ENCODE measurements around the gene TWNK.
A peak's percentile ranks its signal among the peaks of the same experiment; 100 is the strongest.

Gene TWNK

GRCh38 chr10:101011517-101012423, 24.4 kb downstream of the TWNK start:
- Histone ChIP-seq H3K9me3 (ENCODE audit: control extremely low read depth in 1 of 5, control insufficient read depth in 4 of 5, insufficient read depth in 2 of 5, low read depth in 1 of 5, low read length in 4 of 5) (no peaks in the 10 kb centered on the region), H3K4me3 (ENCODE audit: control insufficient read depth in 1 of 7, extremely low read depth in 1 of 7, insufficient read depth in 4 of 7, low read depth in 2 of 7, low read length in 6 of 7) (no peak overlapping the region), H3K27me3 (replicated peaks in 2 of 5; ENCODE audit: control insufficient read depth in 4 of 5, insufficient read depth in 5 of 5, low read length in 4 of 5) (peaks cover 0 to 7% (median 3%) of the 10 kb centered on the region in 5 experiments), H3K36me3 (ENCODE audit: control insufficient read depth in 4 of 4, insufficient read depth in 4 of 4, low read length in 3 of 4) (peaks cover 0 to 8% (median 3%) of the 10 kb centered on the region in 4 experiments), H3K4me1 (ENCODE audit: control extremely low read depth in 1 of 4, control insufficient read depth in 4 of 4, insufficient read depth in 4 of 4, low read length in 3 of 4) (peaks cover 0 to 16% (median 13%) of the 10 kb centered on the region in 4 experiments), H3K27ac (ENCODE audit: insufficient read depth in 1 of 2, low read depth in 1 of 2, low read length in 2 of 2, poor library complexity in 1 of 2, severe bottlenecking in 2 of 2) (no peak overlapping the region)
- 80% methylated on average over 17 of the region's 22 CpGs for WGBS (ENCODE audit: insufficient coverage)
- DNase-seq = peak in 1 of 3 donors; percentile 24
- POLR2A ChIA-PET = interaction anchor here (1.4 kb wide), 1 partner anchor 10 kb away, joined by 5 read pairs; no protein-coding TSS in a partner anchor
- CTCF ChIA-PET = interaction anchor here (0.9 to 7.5 kb wide), 12 partner anchors 8 to 54 kb away, joined by 3 to 152 read pairs (median 4); partner anchors contain the start of genes LZTS2 and SEMA4G

GRCh38 chr10:101012525-101013364, 25.4 kb downstream of the TWNK start:
- Histone ChIP-seq H3K4me1 (ENCODE audit: control extremely low read depth in 1 of 4, control insufficient read depth in 4 of 4, insufficient read depth in 4 of 4, low read length in 3 of 4) (peaks cover 0 to 16% (median 14%) of the 10 kb centered on the region in 4 experiments), H3K4me3 (ENCODE audit: control insufficient read depth in 1 of 7, extremely low read depth in 1 of 7, insufficient read depth in 4 of 7, low read depth in 2 of 7, low read length in 6 of 7) (no peak overlapping the region), H3K27ac (ENCODE audit: insufficient read depth in 1 of 2, low read depth in 1 of 2, low read length in 2 of 2, poor library complexity in 1 of 2, severe bottlenecking in 2 of 2) (no peak overlapping the region), H3K36me3 (ENCODE audit: control insufficient read depth in 4 of 4, insufficient read depth in 4 of 4, low read length in 3 of 4) (no peaks in the 10 kb centered on the region), H3K27me3 (replicated peaks in 2 of 5; ENCODE audit: control insufficient read depth in 4 of 5, insufficient read depth in 5 of 5, low read length in 4 of 5) (peaks cover 0 to 15% (median 3%) of the 10 kb centered on the region in 5 experiments), H3K9me3 (ENCODE audit: control extremely low read depth in 1 of 5, control insufficient read depth in 4 of 5, insufficient read depth in 2 of 5, low read depth in 1 of 5, low read length in 4 of 5) (no peaks in the 10 kb centered on the region)
- peak; percentile 87 to 90 (median 90) for DNase-seq
- CTCF ChIA-PET = interaction anchor here (0.9 to 7.5 kb wide), 10 partner anchors 15 to 55 kb away, joined by 3 to 152 read pairs (median 4); partner anchors contain the start of genes LZTS2 and SEMA4G
- POLR2A ChIA-PET = no interaction called here
- 21% methylated on average over 9 of the region's 14 CpGs for WGBS (ENCODE audit: insufficient coverage)

DNA sequence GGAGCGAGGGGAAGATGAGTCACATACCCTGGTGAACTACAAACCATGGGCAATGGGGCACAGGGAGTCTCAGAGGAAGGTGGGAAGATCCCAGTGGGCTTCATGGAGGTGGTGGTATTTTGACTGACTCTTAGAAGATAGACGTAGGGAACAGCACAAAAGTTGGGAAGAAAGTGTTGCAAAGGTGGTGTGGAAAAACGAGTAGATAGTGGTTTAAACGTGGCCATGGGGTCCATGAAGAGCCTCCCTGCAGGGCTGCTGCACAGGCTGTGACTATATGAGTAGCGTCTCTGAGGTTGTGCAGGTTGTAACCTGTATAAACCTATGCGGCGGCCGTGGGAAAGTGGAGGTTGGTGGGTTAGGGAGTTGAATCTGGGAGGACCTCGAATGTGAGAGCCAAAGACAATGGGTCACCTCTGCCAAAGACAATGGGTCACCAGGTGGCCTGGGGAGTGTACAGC, 26.1 kb downstream of the TWNK start:
- no peak for DNase-seq
- no peak overlapping the region for H3K4me3 ChIP-seq (ENCODE audit: control insufficient read depth in 1 of 7, extremely low read depth in 1 of 7, insufficient read depth in 4 of 7, low read depth in 2 of 7, low read length in 6 of 7)
- WGBS (ENCODE audit: insufficient coverage) = 74% methylated on average over 8 of the region's 9 CpGs
- peaks cover 0 to 21% (median 19%) of the 10 kb centered on the region in 4 experiments for H3K4me1 ChIP-seq (ENCODE audit: control extremely low read depth in 1 of 4, control insufficient read depth in 4 of 4, insufficient read depth in 4 of 4, low read length in 3 of 4)
- no peaks in the 10 kb centered on the region for H3K9me3 ChIP-seq (ENCODE audit: control extremely low read depth in 1 of 5, control insufficient read depth in 4 of 5, insufficient read depth in 2 of 5, low read depth in 1 of 5, low read length in 4 of 5)
- H3K36me3 ChIP-seq (ENCODE audit: control insufficient read depth in 4 of 4, insufficient read depth in 4 of 4, low read length in 3 of 4) = no peaks in the 10 kb centered on the region
- H3K27me3 ChIP-seq (replicated peaks in 2 of 5; ENCODE audit: control insufficient read depth in 4 of 5, insufficient read depth in 5 of 5, low read length in 4 of 5) = peaks cover 0 to 21% (median 3%) of the 10 kb centered on the region in 5 experiments
- ChIA-PET CTCF (interaction anchor here (1.3 to 7.3 kb wide), 8 partner anchors 15 to 68 kb away, joined by 3 to 311 read pairs (median 40); partner anchors contain the start of genes LZTS2, MRPL43, PDZD7 and SEMA4G), POLR2A (interaction anchor here (0.7 kb wide), 1 partner anchor 33 kb away, joined by 11 read pairs; no protein-coding TSS in a partner anchor)
- no peak overlapping the region for H3K27ac ChIP-seq (ENCODE audit: insufficient read depth in 1 of 2, low read depth in 1 of 2, low read length in 2 of 2, poor library complexity in 1 of 2, severe bottlenecking in 2 of 2)

- peaks cover 0 to 31% (median 29%) of the 10 kb centered on the region in 4 experiments for H3K4me1 ChIP-seq (ENCODE audit: control extremely low read depth in 1 of 4, control insufficient read depth in 4 of 4, insufficient read depth in 4 of 4, low read length in 3 of 4)
- peaks cover 0 to 29% (median 3%) of the 10 kb centered on the region in 5 experiments for H3K27me3 ChIP-seq (replicated peaks in 2 of 5; ENCODE audit: control insufficient read depth in 4 of 5, insufficient read depth in 5 of 5, low read length in 4 of 5)
- no peak overlapping the region for H3K4me3 ChIP-seq (ENCODE audit: control insufficient read depth in 1 of 7, extremely low read depth in 1 of 7, insufficient read depth in 4 of 7, low read depth in 2 of 7, low read length in 6 of 7)
- ChIA-PET CTCF (interaction anchor here (0.8 to 7.3 kb wide), 18 partner anchors 14 to 137 kb away, joined by 3 to 311 read pairs (median 6); partner anchors contain the start of genes LZTS2, MRPL43, PDZD7 and SEMA4G), POLR2A (interaction anchor here (0.7 kb wide), 1 partner anchor 34 kb away, joined by 11 read pairs; no protein-coding TSS in a partner anchor)
- no peaks in the 10 kb centered on the region for H3K36me3 ChIP-seq (ENCODE audit: control insufficient read depth in 4 of 4, insufficient read depth in 4 of 4, low read length in 3 of 4)
- 13% methylated on average over 10 of the region's 11 CpGs for WGBS (ENCODE audit: insufficient coverage)
- peak; percentile 56 to 71 (median 66) for DNase-seq
- no peak overlapping the region for H3K27ac ChIP-seq (ENCODE audit: insufficient read depth in 1 of 2, low read depth in 1 of 2, low read length in 2 of 2, poor library complexity in 1 of 2, severe bottlenecking in 2 of 2)
- H3K9me3 ChIP-seq (ENCODE audit: control extremely low read depth in 1 of 5, control insufficient read depth in 4 of 5, insufficient read depth in 2 of 5, low read depth in 1 of 5, low read length in 4 of 5) = no peaks in the 10 kb centered on the region
Observed at GRCh38 chr10:101014230-101014884, 27.0 kb downstream of the TWNK start.

DNA sequence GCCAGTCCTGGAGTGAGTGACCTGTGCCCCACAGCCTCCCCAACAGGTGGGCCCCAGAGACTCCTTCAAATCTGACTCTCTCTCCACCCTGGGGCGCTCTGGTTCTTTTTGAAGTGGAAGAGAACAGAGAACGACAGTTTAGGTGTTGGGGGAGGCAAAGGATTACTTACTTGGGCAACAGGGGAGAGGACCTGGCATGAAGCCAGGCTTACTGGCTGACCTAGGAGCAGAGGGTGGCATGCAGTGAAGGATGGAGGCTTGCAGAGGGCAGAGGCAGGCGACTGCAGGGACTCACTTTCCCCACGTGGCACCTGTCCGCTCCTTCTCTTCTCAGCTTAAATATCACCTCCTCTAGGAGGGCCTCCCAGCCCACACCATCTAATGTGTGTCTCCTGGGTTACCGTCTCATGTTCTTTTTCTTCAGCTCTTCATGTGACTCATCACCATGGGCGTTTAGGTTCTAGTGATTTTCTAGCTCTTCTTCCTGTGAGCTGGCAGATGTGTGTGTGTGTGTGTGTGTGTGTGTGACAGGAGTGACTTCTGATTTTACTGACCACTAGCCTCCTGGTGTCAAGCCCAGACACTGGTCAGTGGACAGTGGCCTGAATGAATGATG, 27.7 kb downstream of the TWNK start:
- Histone ChIP-seq H3K4me3 (ENCODE audit: control insufficient read depth in 1 of 7, extremely low read depth in 1 of 7, insufficient read depth in 4 of 7, low read depth in 2 of 7, low read length in 6 of 7) (no peak overlapping the region), H3K27me3 (replicated peaks in 2 of 5; ENCODE audit: control insufficient read depth in 4 of 5, insufficient read depth in 5 of 5, low read length in 4 of 5) (peaks cover 0 to 29% (median 3%) of the 10 kb centered on the region in 5 experiments), H3K4me1 (ENCODE audit: control extremely low read depth in 1 of 4, control insufficient read depth in 4 of 4, insufficient read depth in 4 of 4, low read length in 3 of 4) (peaks cover 0 to 31% (median 29%) of the 10 kb centered on the region in 4 experiments), H3K27ac (ENCODE audit: insufficient read depth in 1 of 2, low read depth in 1 of 2, low read length in 2 of 2, poor library complexity in 1 of 2, severe bottlenecking in 2 of 2) (no peak overlapping the region), H3K36me3 (ENCODE audit: control insufficient read depth in 4 of 4, insufficient read depth in 4 of 4, low read length in 3 of 4) (no peaks in the 10 kb centered on the region), H3K9me3 (ENCODE audit: control extremely low read depth in 1 of 5, control insufficient read depth in 4 of 5, insufficient read depth in 2 of 5, low read depth in 1 of 5, low read length in 4 of 5) (no peaks in the 10 kb centered on the region)
- ChIA-PET POLR2A (no interaction called here), CTCF (interaction anchor here (0.8 to 7.3 kb wide), 17 partner anchors 13 to 136 kb away, joined by 3 to 311 read pairs (median 6); partner anchors contain the start of genes LZTS2, MRPL43, PDZD7 and SEMA4G)
- DNase-seq = peak in 1 of 3 donors; percentile 53
- WGBS (ENCODE audit: insufficient coverage) = 87% methylated on average over 5 of the region's 7 CpGs

GRCh38 chr10:101015582-101015973, 28.2 kb downstream of the TWNK start:
- POLR2A ChIA-PET = no interaction called here
- peaks cover 0 to 31% (median 29%) of the 10 kb centered on the region in 4 experiments for H3K4me1 ChIP-seq (ENCODE audit: control extremely low read depth in 1 of 4, control insufficient read depth in 4 of 4, insufficient read depth in 4 of 4, low read length in 3 of 4)

More at GRCh38 chr10:101015582-101015973, 28.2 kb downstream of the TWNK start:
- H3K36me3 ChIP-seq (ENCODE audit: control insufficient read depth in 4 of 4, insufficient read depth in 4 of 4, low read length in 3 of 4) = no peaks in the 10 kb centered on the region
- no peaks in the 10 kb centered on the region for H3K9me3 ChIP-seq (ENCODE audit: control extremely low read depth in 1 of 5, control insufficient read depth in 4 of 5, insufficient read depth in 2 of 5, low read depth in 1 of 5, low read length in 4 of 5)
- CTCF ChIA-PET = interaction anchor here (1.5 to 7.3 kb wide), 11 partner anchors 12 to 126 kb away, joined by 4 to 311 read pairs (median 9); partner anchors contain the start of genes LZTS2, MRPL43, PDZD7 and SEMA4G
- no peak for DNase-seq
- 96% methylated on average over 8 of the region's 8 CpGs for WGBS (ENCODE audit: insufficient coverage)
- no peak overlapping the region for H3K27ac ChIP-seq (ENCODE audit: insufficient read depth in 1 of 2, low read depth in 1 of 2, low read length in 2 of 2, poor library complexity in 1 of 2, severe bottlenecking in 2 of 2)
- peaks cover 0 to 29% (median 3%) of the 10 kb centered on the region in 5 experiments for H3K27me3 ChIP-seq (replicated peaks in 2 of 5; ENCODE audit: control insufficient read depth in 4 of 5, insufficient read depth in 5 of 5, low read length in 4 of 5)
- no peak overlapping the region for H3K4me3 ChIP-seq (ENCODE audit: control insufficient read depth in 1 of 7, extremely low read depth in 1 of 7, insufficient read depth in 4 of 7, low read depth in 2 of 7, low read length in 6 of 7)

Data from common myeloid progenitor, CD34-positive (primary cell).